Skeletal muscle tissue (tissue), 4 donors: ENCODE data around the gene CACFD1. TPM values are rescaled to one million over a fixed set of nuclear protein-coding genes. Genes with fewer than 3 reads are reported as not detected.

Experiments
- H3K27ac ChIP-seq: one replicate; pipeline ENCODE4 v1.7.0; 2013; ENCODE audit warnings: mild to moderate bottlenecking, low read depth, low read length, inconsistent platforms
- H3K27me3 ChIP-seq, 3 donors: one replicate each; pipeline ENCODE4 v1.7.0; 2013; ENCODE audit warnings: low read length in 3 of 3; ENCODE audit not compliant: control insufficient read depth in 3 of 3, insufficient read depth in 3 of 3
- H3K36me3 ChIP-seq, 3 donors: one replicate each; pipeline ENCODE4 v1.7.0; 2013; ENCODE audit warnings: low read length in 3 of 3; ENCODE audit not compliant: control insufficient read depth in 3 of 3, insufficient read depth in 3 of 3
- H3K4me1 ChIP-seq, 3 donors: one replicate each; pipeline ENCODE4 v1.7.0; 2013; ENCODE audit warnings: low read length in 3 of 3, mild to moderate bottlenecking in 3 of 3; ENCODE audit not compliant: control insufficient read depth in 3 of 3, insufficient read depth in 3 of 3
- H3K4me3 ChIP-seq, 3 donors: one replicate each; pipeline ENCODE4 v1.7.0; 2013; ENCODE audit warnings: low read length in 3 of 3
- H3K9ac ChIP-seq, 3 donors: one replicate each; pipeline ENCODE4 v1.7.0; 2013; ENCODE audit warnings: low read length in 3 of 3, mild to moderate bottlenecking in 3 of 3, moderate library complexity in 2 of 3, low read depth in 1 of 3
- H3K9me3 ChIP-seq, 3 donors: one replicate each; pipeline ENCODE4 v1.7.0; 2013; ENCODE audit warnings: low read length in 3 of 3; ENCODE audit not compliant: control insufficient read depth in 3 of 3
- total RNA-seq: library from RNA; depleted of rRNA; stranded (reverse); fragments of >200 nt; gene quantifications from one replicate; pipeline ENCODE4 v1.2.3, GENCODE V29; 2014
- donor health status: Osteomylitis.

The CACFD1 gene
- total RNA-seq, 1 donor from 2014 or later = 4.7 TPM

DNA sequence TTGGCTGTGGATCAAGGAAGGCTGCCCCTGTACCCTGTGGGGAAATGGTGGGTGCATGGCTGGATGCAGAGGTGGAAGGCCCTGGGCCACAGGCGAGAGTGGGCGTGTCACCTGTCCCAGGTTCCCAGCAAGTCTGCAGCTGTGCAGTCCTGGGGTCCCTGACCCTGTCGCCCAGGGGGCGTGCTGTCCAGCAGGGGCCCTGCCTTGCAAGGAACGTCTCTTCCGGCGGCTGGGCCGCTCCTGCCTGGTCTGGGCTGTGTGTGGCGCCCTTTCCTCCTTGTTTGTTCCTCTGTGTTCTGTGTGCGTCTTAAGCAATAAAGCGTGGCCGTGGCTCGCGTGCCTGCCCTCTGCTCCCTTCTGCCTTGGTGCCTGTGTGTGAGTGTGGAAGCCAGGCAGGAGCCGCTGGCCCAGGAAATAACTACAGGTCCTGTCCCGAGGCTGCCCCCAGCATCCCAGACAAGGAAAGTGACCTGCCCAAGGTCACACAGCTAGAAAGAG lies 10.7 kb downstream of the CACFD1 start:
- Histone ChIP-seq H3K4me3 (no peak overlapping the region), H3K27ac (no peak overlapping the region), H3K4me1 (no peaks in the 10 kb centered on the region), H3K36me3 (peaks cover 6 to 8% (median 8%) of the 10 kb centered on the region in 3 donors), H3K27me3 (no peaks in the 10 kb centered on the region), H3K9me3 (no peaks in the 10 kb centered on the region), H3K9ac (no peak overlapping the region)

DNA sequence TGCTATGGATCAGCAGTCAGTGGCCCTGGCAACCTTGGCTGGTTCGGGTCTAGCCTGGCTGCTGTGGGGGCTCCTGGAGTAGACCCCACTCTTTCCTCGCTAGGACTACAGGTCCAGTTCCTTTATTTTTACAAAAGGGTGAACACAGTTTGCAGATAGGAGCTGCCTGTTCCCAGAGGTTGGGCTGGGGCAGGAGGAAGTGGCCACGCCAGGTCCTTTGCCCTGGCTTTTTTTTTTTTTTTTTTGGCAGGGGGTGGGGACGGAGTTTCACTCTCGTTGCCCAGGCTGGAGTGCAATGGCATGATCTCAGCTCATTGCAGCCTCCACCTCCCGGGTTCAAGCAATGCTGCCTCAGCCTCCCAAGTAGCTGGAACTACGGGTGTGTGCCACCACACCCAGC lies 11.2 kb downstream of the CACFD1 start:
- Histone ChIP-seq H3K27me3 (no peaks in the 10 kb centered on the region), H3K36me3 (peaks cover 6 to 7% (median 6%) of the 10 kb centered on the region in 3 donors), H3K9me3 (no peaks in the 10 kb centered on the region), H3K4me3 (no peak overlapping the region), H3K9ac (no peak overlapping the region), H3K4me1 (no peaks in the 10 kb centered on the region), H3K27ac (no peak overlapping the region)

DNA sequence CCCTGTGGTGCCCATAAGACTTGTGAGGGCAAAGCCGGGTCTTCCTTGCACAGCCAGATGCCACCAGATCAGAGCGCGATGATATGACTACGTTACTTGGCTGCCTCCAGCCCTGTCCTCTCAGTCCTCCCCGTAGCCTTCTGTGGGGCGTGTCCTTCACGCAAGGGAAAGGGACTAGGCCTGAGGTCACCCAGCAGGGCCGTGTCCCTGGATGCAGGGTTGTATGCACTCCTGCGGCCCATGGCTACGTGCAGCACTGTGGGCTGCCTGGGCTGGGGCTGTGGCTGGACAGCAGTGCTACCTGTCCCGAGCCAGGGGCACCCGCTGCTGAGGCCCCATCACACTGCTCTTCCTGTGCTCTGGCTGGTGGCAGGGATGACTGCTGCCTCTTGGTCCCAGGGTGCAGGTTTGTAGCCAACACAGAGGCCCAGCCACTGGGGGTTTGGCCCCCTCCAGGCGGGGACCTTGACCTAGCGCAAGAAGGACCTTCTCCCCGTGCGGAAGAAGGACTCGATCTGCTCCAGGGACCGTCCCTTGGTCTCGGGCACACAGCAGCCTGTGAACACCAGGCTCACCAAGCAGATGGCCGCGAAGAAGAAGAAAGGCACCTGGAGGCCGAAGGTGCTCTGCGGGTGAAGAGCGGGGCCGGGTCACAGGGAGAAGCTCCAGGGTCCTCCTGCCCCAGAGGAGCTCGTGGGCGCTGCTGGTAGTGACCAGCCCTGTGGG lies 11.9 kb downstream of the CACFD1 start:
- Histone ChIP-seq H3K9ac (no peak overlapping the region), H3K9me3 (no peaks in the 10 kb centered on the region), H3K27ac (no peak overlapping the region), H3K4me3 (no peak overlapping the region), H3K4me1 (no peaks in the 10 kb centered on the region), H3K36me3 (peaks cover 6 to 7% (median 6%) of the 10 kb centered on the region in 3 donors), H3K27me3 (no peaks in the 10 kb centered on the region)

- H3K36me3 ChIP-seq = peaks cover 6 to 7% (median 6%) of the 10 kb centered on the region in 3 donors
- H3K4me1 ChIP-seq = no peaks in the 10 kb centered on the region
- H3K9me3 ChIP-seq = no peaks in the 10 kb centered on the region
- no peak overlapping the region for H3K9ac ChIP-seq
- no peaks in the 10 kb centered on the region for H3K27me3 ChIP-seq
- no peak overlapping the region for H3K27ac ChIP-seq
- no peak overlapping the region for H3K4me3 ChIP-seq
Observed at GRCh38 chr9:133472277-133472645, 12.5 kb downstream of the CACFD1 start.

- no peaks in the 10 kb centered on the region for H3K27me3 ChIP-seq
- no peak overlapping the region for H3K4me3 ChIP-seq
- peaks cover 0 to under 1% (median 0%) of the 10 kb centered on the region in 3 donors for H3K4me1 ChIP-seq
- H3K27ac ChIP-seq = no peak overlapping the region
- peaks cover 6 to 7% (median 6%) of the 10 kb centered on the region in 3 donors for H3K36me3 ChIP-seq
- H3K9ac ChIP-seq = no peak overlapping the region
- no peaks in the 10 kb centered on the region for H3K9me3 ChIP-seq
Observed at GRCh38 chr9:133472753-133473378, 13.1 kb downstream of the CACFD1 start.

GRCh38 chr9:133473743-133474142 lies 14.0 kb downstream of the CACFD1 start:
- peaks cover 6 to 7% (median 7%) of the 10 kb centered on the region in 3 donors for H3K4me1 ChIP-seq
- H3K36me3 ChIP-seq = peaks cover under 1 to 6% (median 3%) of the 10 kb centered on the region in 3 donors

GRCh38 chr9:133474215-133474614 lies 14.4 kb downstream of the CACFD1 start:
- Histone ChIP-seq H3K9ac (no peak overlapping the region), H3K36me3 (peaks cover 0 to 6% (median 0%) of the 10 kb centered on the region in 3 donors), H3K27ac (no peak overlapping the region), H3K4me3 (no peak overlapping the region), H3K4me1 (peaks cover 8 to 9% (median 8%) of the 10 kb centered on the region in 3 donors), H3K27me3 (no peaks in the 10 kb centered on the region), H3K9me3 (no peaks in the 10 kb centered on the region)

More at GRCh38 chr9:133473743-133474142, 14.0 kb downstream of the CACFD1 start:
- Histone ChIP-seq H3K9me3 (no peaks in the 10 kb centered on the region), H3K27ac (no peak overlapping the region), H3K27me3 (no peaks in the 10 kb centered on the region), H3K4me3 (no peak overlapping the region), H3K9ac (no peak overlapping the region)

DNA sequence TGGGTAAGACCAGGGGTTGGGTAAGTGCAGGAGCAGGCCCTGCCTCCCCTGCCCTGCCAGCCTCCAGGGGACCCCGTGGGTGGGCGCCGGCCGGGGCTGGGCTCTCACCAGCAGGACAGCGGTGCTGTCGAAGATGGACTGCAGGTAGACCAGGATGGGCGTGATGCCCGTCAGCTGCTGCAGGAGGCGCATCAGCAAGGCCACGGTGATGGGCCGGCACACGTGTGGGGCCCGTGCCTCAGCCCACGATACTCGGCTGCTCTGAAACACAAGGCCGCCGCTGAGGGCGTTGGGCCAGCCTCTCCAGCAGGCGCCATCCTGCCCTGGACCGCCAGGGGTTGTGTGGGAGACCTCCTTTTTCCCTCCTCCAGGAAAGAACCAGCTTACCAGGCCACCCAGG lies 15.1 kb downstream of the CACFD1 start:
- no peak overlapping the region for H3K27ac ChIP-seq
- peaks cover 0 to 2% (median 0%) of the 10 kb centered on the region in 3 donors for H3K36me3 ChIP-seq
- no peak overlapping the region for H3K4me3 ChIP-seq
- no peak overlapping the region for H3K9ac ChIP-seq
- no peaks in the 10 kb centered on the region for H3K9me3 ChIP-seq
- peaks cover 0 to 3% (median 0%) of the 10 kb centered on the region in 3 donors for H3K27me3 ChIP-seq
- peaks cover 14 to 16% (median 14%) of the 10 kb centered on the region in 3 donors for H3K4me1 ChIP-seq

DNA sequence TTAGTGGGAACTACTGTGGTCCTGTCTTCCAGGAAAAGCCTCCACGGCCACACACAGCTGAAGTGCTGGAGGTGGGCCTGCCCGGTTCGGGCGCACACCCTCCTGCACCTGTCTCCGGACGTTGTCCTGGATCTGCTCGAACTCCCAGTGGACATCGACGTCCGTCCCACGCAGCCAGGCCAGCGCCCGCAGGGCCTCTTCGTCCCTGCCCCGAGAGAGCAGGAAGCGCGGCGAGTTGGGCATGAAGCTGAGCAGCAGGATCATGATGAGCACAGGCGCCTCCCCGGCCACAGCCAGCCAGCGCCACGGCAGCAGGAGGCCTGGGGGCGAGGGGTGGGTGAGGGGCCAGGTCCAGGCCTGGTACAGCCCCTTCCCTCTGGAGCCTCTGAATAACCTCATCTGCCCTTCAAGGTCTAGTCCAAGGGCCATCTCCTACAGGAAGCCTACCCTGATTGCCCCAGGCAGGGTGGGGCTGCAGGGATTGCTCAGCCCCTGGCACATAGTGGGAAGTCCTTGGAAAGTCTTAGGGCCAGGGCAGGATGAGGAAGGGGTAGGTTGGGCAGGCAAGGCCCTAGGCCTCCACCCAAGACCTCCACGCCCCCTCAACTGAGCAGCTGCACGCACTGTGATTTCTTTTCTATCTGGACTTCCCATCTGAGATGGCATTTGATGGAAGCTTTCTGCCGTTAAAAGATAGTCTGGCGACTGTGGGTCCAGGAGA lies 15.7 kb downstream of the CACFD1 start:
- peaks cover 14 to 16% (median 14%) of the 10 kb centered on the region in 3 donors for H3K4me1 ChIP-seq
- H3K9ac ChIP-seq = no peak overlapping the region
- H3K9me3 ChIP-seq = no peaks in the 10 kb centered on the region
- H3K36me3 ChIP-seq = peaks cover 0 to 2% (median 0%) of the 10 kb centered on the region in 3 donors
- no peak overlapping the region for H3K27ac ChIP-seq
- peaks cover 0 to 5% (median 0%) of the 10 kb centered on the region in 3 donors for H3K27me3 ChIP-seq
- no peak overlapping the region for H3K4me3 ChIP-seq
